HG03469 (cell line): ENCODE data around the gene DENND1A.

Experiments
- ATAC-seq: cut with Tn5 transposase; IDR thresholded peaks from one replicate; pipeline ENCODE4 v1.9.1; 2021; ENCODE audit warnings: mild to moderate bottlenecking, moderate library complexity, moderate number of reproducible peaks; ENCODE audit not compliant: unreplicated experiment

DENND1A gene

GRCh38 chr9:123380852-123381705 lies 548.8 kb downstream of the DENND1A start:
- no peak for ATAC-seq

DNA sequence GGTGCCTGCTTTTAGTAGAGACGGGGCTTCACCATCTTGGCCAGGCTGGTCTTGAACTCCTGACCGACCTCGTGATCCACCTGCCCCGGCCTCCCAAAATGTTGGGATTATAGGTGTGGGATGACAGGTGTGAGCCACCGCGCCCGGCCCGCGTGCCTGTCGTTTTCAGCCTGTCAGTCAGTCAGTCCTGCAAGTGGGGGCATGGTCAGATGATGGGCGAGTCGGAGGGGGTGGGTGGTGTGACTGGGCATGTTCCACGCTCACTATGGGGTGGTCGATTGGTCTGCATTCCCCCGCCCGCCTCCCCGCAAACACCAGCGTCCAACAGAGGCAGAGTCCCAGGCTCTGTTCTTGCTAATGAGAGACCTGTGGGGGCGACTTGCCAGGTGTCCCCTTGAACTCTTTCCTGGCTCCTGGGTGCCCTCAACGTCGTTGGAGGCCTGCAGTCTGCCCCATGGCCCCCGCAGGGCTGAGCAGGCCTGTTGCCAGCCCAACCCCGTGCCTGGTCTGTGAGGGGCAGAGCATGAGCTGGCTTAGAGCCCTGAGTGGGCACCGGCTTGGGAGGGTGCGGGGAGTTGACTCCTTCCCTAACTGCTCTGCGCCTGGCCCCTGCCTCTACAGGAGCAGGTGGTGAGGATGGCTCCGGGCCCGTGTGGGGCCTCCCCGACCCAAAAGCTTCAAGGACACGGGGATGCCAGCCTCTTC lies 550.8 kb downstream of the DENND1A start:
- ATAC-seq = no peak

GRCh38 chr9:123378025-123378424 lies 551.9 kb downstream of the DENND1A start:
- no peak for ATAC-seq

DNA sequence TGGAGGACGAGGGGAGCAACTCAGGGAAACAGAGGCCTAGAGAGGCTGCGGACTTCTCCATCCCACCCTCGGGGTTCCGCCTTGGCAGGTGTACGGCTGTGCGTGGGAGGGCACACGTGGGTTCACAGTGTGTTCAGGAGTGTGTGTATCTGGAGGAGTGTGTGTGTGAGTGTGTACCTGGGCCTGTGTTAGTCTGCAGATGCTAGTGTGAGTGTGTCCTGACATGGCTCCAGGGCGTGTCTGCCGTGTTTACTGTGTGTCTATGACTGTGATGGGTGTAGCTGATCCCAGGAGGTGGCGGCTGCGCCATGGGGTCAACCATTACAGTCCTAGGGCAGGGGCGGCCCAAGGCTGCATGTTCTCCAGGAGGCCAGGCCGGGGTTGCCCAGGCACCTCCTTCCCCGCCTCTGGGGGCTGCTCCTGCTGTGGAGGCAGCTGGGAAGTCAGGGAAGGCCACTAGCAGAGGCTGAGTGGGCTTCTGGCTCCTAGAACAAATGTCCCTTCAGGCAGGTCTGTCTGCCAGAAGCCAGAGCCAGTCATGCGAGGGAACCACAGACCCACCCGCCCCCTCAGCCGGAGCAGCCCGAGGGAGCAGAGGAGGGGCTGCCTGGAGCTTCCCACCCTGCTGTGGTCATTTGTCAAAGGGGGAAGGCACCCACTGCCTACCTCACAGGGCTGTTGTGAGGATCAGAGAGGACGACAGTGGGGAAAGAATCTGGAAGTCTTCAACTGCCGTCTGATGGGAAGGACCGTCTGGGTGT lies 552.5 kb downstream of the DENND1A start:
- no peak for ATAC-seq

DNA sequence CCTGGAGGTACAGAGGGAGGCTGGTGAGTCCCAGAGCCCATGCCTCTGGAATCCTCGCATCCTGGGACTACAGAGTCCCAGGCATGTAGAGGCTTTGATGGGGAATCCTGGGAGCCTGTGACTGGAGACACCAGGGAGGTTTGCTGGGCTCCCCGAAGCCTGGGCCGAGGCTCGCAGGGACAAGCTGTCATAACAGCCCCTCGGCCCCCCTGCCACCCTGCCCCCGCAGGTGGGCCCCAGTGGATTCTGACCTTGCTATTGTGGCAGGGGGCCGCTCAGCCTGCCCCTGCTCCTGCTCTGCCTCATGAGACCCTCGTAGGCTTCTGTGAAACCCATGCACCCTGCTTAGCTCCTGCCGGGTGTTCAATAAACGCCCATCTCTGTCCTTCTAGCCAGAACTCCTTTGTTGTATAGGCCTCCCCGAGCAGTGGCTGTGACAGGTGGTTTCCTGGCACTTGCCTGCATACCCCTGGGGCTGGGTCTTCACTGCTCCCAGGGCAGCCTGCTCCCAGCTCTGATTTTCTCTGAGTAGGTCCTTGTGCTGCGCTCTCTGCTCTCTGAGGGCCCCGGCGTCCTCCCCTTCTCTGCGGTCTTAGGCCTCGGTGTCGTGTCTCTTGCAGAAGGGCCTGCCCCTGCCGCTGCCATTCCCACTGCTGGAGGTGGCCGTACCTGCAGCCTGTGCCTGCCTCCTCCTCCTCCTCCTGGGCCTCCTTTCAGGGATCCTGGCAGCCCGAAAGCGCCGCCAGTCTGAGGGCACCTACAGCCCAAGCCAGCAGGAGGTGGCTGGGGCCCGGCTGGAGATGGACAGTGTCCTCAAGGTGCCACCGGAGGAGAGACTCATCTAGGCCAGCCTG lies 553.5 kb downstream of the DENND1A start:
- ATAC-seq = no peak

DNA sequence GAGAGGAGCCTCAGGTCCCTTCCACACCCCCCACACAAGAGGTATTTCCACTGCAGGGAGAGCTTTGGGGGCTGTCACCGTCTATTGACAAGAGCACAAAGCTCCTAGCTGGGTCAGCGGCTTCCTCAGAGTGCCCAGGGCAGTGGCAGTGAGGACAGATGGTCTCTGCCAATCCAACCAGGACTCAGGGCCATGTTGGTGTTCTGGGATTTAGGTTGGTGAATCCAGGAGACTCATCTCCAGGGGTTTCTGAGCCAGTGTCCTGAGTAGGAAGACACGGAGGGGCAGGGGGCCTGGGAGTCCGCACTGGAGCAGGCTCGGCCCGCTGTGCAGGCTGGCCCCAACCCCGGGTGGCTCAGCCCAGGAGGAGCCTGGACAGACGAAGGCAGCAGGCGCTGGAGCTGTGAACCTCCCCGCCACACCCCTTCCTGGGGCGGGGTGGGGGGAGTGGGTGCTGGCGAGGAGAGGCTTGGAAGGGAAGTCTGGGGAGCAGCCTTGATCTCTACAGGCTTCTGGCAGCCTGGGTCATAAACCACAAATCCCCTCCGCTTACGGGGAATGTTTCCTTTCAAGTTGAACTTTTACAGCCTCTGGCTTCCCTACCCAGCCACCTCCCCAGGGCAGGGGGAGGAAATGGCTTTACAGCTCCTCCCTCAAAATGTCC lies 554.3 kb downstream of the DENND1A start:
- no peak for ATAC-seq

DNA sequence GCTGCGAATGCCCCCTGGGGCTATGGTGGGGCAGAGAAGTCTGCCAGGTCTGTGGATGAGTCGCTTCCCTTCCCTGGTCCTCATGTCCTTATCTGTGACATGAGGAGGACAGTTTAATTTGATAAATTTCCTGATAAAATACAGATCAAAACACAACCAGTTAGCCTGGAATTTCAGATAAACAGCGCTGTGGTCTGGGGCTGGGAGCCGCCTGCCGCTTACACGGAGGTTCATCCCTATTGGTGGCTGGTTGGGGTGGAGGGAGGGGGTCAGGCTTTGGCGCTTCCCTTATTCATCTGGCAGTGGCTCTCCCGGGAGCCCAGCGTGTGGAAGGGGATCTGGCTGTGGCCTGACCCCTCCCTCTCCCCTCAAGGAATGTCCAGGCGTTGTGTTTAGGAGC lies 556.0 kb downstream of the DENND1A start:
- ATAC-seq = no peak

- ATAC-seq = no peak
Observed at GRCh38 chr9:123373447-123373923, 556.4 kb downstream of the DENND1A start.

GRCh38 chr9:123372766-123373446 lies 557.0 kb downstream of the DENND1A start:
- no peak for ATAC-seq

DNA sequence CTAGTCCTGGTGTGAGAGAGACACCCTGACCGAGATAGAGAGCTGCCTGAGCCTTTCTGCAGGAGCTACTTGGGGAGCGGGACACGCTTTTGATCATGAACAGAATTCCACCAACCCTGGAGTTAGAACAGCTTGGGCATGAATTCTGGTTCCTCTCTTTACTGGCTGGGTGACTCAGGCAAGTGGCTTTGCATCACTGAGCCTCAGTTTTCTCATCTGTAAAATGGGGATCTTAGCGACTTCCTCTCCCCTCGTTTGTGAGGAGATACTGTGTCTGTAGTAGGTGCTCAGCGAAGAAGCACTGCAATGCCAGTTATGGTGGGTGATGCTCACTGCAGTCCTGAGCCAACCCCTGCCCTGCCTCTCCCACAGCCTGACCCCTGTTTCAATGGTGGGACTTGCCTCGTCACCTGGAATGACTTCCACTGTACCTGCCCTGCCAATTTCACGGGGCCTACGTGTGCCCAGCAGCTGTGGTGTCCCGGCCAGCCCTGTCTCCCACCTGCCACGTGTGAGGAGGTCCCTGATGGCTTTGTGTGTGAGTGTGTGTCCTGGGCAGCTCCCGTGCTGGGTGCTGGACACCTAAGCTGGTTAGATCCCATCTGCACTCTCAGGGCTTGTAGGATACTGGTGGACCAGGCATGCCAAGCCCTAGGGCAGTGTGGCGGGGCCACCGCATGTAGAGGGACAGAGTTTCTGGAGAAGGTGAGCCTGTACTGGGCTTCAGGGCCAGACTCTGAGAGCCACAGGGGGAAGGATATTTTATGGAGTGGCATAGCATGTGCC lies 557.9 kb downstream of the DENND1A start:
- ATAC-seq = no peak

DNA sequence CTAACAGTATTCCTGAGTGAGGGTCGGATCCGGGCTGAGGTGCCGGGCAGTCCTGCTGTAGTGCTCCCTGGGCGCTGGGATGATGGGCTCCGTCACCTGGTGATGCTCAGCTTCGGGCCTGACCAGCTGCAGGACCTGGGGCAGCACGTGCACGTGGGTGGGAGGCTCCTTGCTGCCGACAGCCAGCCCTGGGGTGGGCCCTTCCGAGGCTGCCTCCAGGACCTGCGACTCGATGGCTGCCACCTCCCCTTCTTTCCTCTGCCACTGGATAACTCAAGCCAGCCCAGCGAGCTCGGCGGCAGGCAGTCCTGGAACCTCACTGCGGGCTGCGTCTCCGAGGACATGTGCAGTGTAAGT lies 558.7 kb downstream of the DENND1A start:
- no peak for ATAC-seq

GRCh38 chr9:123370526-123371227 lies 559.2 kb downstream of the DENND1A start:
- no peak for ATAC-seq

GRCh38 chr9:123370108-123370507 lies 559.8 kb downstream of the DENND1A start:
- ATAC-seq = no peak

- no peak for ATAC-seq
Observed at GRCh38 chr9:123369296-123369695, 560.6 kb downstream of the DENND1A start.

DNA sequence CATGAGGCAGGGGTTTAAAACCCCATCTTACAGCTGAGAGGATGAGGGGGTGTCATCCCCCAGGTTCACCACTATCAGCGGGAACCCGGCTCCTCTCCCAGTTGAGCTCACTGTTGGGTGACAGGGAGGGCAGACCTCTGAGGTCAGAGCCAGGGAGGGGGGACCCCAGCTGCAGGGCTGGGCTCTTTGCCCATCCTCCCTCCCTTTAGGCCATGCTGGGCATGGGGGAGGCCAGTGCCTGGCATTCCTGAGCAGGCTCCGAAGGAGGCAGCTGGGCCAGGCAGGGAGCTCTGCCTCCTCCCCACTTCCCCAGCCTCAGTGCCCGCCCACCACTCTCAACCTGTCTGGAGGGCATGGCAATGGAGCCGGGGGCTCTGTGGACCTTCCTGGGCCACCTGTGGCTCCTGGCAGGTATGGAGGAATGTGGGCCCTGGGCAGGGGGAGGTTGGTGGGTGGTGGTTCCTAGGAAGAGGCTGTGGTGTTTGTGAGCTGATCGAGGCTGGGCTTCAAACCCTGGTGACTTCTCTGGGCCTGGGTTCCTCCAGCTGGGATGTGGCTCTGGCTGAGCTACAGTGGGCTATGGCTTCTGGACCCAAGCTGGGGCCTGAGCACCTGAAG lies 561.3 kb downstream of the DENND1A start:
- no peak for ATAC-seq

DNA sequence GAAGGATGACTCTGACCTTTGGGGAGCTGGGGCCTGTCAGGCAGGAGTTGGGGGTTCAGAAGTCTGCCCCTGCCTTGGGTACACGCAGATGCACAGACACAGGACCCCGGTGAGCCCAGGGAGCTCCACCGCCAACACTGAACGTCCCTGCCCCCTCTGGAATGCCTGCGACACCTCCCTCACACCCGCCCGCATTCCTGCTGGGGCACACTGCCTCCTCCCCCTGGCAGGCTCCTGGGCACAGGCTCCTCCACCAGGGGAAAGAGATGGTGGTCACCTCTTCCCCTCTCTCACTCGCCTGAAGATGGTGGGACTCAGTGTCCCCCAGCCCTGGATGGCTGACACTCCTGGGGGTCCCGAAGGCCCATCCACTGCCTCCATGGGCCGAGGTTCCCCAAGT lies 561.9 kb downstream of the DENND1A start:
- ATAC-seq = no peak

DNA sequence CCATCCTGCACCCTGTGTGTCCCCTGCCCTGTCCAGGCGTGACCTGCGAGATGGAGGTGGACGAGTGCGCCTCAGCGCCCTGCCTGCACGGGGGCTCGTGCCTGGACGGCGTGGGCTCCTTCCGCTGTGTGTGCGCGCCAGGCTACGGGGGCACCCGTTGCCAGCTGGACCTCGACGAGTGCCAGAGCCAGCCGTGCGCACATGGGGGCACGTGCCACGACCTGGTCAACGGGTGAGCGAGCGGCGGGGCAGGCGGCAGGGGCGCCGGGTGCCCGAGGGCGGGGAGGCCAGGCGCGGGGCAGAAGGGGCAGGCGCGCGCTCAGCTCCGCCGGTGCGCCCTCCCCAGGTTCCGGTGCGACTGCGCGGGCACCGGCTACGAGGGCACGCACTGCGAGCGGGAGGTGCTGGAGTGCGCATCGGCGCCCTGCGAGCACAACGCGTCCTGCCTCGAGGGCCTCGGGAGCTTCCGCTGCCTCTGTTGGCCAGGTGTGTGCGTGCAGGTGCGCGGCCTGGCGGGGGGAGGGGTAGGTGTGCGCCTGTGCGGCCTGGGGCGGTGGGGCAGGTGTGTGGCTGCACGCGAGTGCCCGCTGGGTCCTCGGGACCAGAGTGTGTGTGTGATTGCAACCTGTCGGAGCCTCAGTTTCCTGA lies 563.9 kb downstream of the DENND1A start:
- ATAC-seq = no peak
